HepG2 (cell line): Measurements from ENCODE around the gene AK2. TPM values are rescaled to one million over a fixed set of nuclear protein-coding genes. Genes with fewer than 3 reads are reported as not detected.
A peak's percentile ranks its signal among the peaks of the same experiment; 100 is the strongest.

Source experiments
- ATAC-seq: fragments of 200-7000 bp; cut with Tn5 transposase; 3 replicates; pipeline ENCODE4 v1.9.1; 2020; ENCODE audit warnings: mild to moderate bottlenecking, moderate library complexity
- BruUV-seq: library from RNA; stranded (reverse); fragments of 400-500 nt; replicated peaks from 2 replicates; lab custom pipeline; 2021; lab: Mats Ljungman, UMichigan
- CTCF ChIA-PET: fragments of 300-600 bp; formaldehyde crosslinking; extraction: SDS; loops from one replicate; lab custom pipeline; 2021; ENCODE audit warnings: low total read pairs, inconsistent platforms, low intra/inter-chr PET ratio; lab: Yijun Ruan, JAX
- POLR2A ChIA-PET: fragments of 350-600 bp; sonication (Branson Sonifier 250); formaldehyde crosslinking; loops from one replicate; lab custom pipeline; 2020; ENCODE audit warnings: antibody characterized with exemption, inconsistent platforms; lab: Yijun Ruan, JAX
- DNase-seq: peaks from one replicate; pipeline ENCODE4 v3.0.0-alpha.2; 2015; ENCODE audit warnings: low spot score
- FAIRE-seq: peaks from 3 replicates; lab custom pipeline; 2011; peaks lifted over from hg19 to GRCh38; lab: Jason Lieb, UNC
- H2AFZ ChIP-seq: one replicate; pipeline ENCODE4 v1.6.1; 2011; ENCODE audit warnings: low read length, inconsistent platforms
- H3K27ac ChIP-seq: fragments of 300-600 bp; 3 replicates; pipeline ENCODE4 v1.8.0; 2011; ENCODE audit warnings: mixed run types, mild to moderate bottlenecking, mixed read lengths, low read length, inconsistent platforms; ENCODE audit not compliant: insufficient read depth; ENCODE audit errors: extremely low read length
- H3K27me3 ChIP-seq, 2 experiments: fragments of 200-600 bp in 1 of 2; 2 replicates in 1 of 2; 3 replicates in 1 of 2; pipeline versions ENCODE4 v1.6.0 to v1.8.0; 2011; ENCODE audit warnings: low read length in 2 of 2, mild to moderate bottlenecking in 2 of 2, moderate library complexity in 2 of 2, inconsistent platforms in 1 of 2; ENCODE audit not compliant: insufficient read depth in 2 of 2, control insufficient read depth in 1 of 2
- H3K36me3 ChIP-seq, 2 experiments: fragments of 200-600 bp in 1 of 2; replicated peaks in 1 of 2; 2 replicates in 1 of 2; 3 replicates in 1 of 2; pipeline versions ENCODE4 v1.5.1 to v1.8.0; 2011; ENCODE audit warnings: low read length in 2 of 2, inconsistent platforms in 1 of 2; ENCODE audit not compliant: insufficient read depth in 2 of 2, control insufficient read depth in 1 of 2
- H3K4me1 ChIP-seq: 2 replicates; pipeline ENCODE4 v1.5.1; 2012; ENCODE audit warnings: low read length, inconsistent platforms; ENCODE audit not compliant: insufficient read depth
- H3K4me2 ChIP-seq: 2 replicates; pipeline ENCODE4 v1.6.0; 2011; ENCODE audit warnings: low read depth, low read length, inconsistent platforms
- H3K4me3 ChIP-seq, 3 experiments: fragments of 200-600 bp in 1 of 3; sonication (generic), shearing (Covaris generic) in 1 of 3; replicated peaks in 1 of 3; 2 replicates each; pipeline ENCODE4 v1.5.1; 2011 to 2016; ENCODE audit warnings: low read length in 3 of 3, inconsistent platforms in 2 of 3, low read depth in 2 of 3, mild to moderate bottlenecking in 2 of 3, control low read depth in 1 of 3, mixed read lengths in 1 of 3; ENCODE audit not compliant: insufficient read depth in 1 of 3
- H3K79me2 ChIP-seq: one replicate; pipeline ENCODE4 v1.6.1; 2011; ENCODE audit warnings: low read length, inconsistent platforms; ENCODE audit not compliant: insufficient read depth
- H3K9ac ChIP-seq: 2 replicates; pipeline ENCODE4 v1.6.0; 2011; ENCODE audit warnings: mild to moderate bottlenecking, low read depth, low read length, inconsistent platforms; ENCODE audit not compliant: insufficient read depth
- H3K9me3 ChIP-seq: 2 replicates; pipeline ENCODE4 v1.5.1; 2012; ENCODE audit warnings: mild to moderate bottlenecking, low read length
- H4K20me1 ChIP-seq: 2 replicates; pipeline ENCODE4 v1.6.0; 2011; ENCODE audit warnings: inconsistent platforms, mild to moderate bottlenecking, low read length, moderate library complexity; ENCODE audit not compliant: insufficient read depth
- CEBPG ChIP-seq: IDR thresholded peaks from 2 replicates; pipeline ENCODE4 v1.6.1; 2016
- NKX3-1 ChIP-seq: sonication (generic); formaldehyde crosslinking; IDR thresholded peaks from 2 replicates; pipeline ENCODE4 v1.5.0; 2020; ENCODE audit warnings: missing genetic modification reagents
- POLR2G ChIP-seq: fragments of 200-400 bp; formaldehyde crosslinking; IDR thresholded peaks from 2 replicates; pipeline ENCODE4 v1.6.1; 2018; ENCODE audit warnings: mild to moderate bottlenecking, low read depth, low read length, moderate library complexity
- TEAD3 ChIP-seq: optimal IDR thresholded peaks from 2 replicates; pipeline ENCODE3; 2016; ENCODE audit warnings: borderline replicate concordance
- TP53 ChIP-seq: sonication (generic); formaldehyde crosslinking; conservative IDR thresholded peaks from 2 replicates; pipeline ENCODE4 v1.4.0; 2020; ENCODE audit warnings: missing genetic modification reagents
- ZNF350 ChIP-seq: sonication (generic); formaldehyde crosslinking; IDR thresholded peaks from 2 replicates; pipeline ENCODE4 v1.4.0; 2020; ENCODE audit warnings: mild to moderate bottlenecking, low read depth, missing genetic modification reagents, borderline replicate concordance
- ZNF644 ChIP-seq: IDR thresholded peaks from 2 replicates; pipeline ENCODE4 v1.6.1; 2016; ENCODE audit warnings: low read depth
- ZNF773 ChIP-seq: sonication (generic); formaldehyde crosslinking; IDR thresholded peaks from 2 replicates; pipeline ENCODE4 v1.4.0; 2020; ENCODE audit warnings: missing genetic modification reagents, borderline replicate concordance
- WGBS: methylation state at CpG from one replicate; pipeline ENCODE4 v1.1.6; 2017; ENCODE audit warnings: low lambda C conversion rate; 5-methylcytosine and 5-hydroxymethylcytosine counted together
- in situ Hi-C: cut with HindIII; loops from 2 replicates; pipeline ENCODE4 v1.10.0; 2017; ENCODE audit warnings: low pct_unique_long_range_greater_than_20kb; ENCODE audit not compliant: extremely low pct_ligation_motif_present
- intact Hi-C: fragments of 100-400 bp; cut with micrococcal nuclease; formaldehyde crosslinking; loops from one replicate; pipeline ENCODE4 v1.10.0; 2022; ENCODE audit not compliant: unreplicated experiment
- polyA plus RNA-seq, 8 experiments: library from polyadenylated mRNA; depleted of rRNA in 3 of 8; stranded (reverse) in 7 of 8; unstranded in 1 of 8; fragments of >200 nt; fragmentation: Illumina TruSeq in 4 of 8; extraction: Trizol in 4 of 8; gene quantifications; 2 replicates each; pipeline versions ENCODE4 v1.2.1 to v1.2.3, GENCODE V29; 2011 to 2016; ENCODE audit warnings: low read depth in 4 of 8, missing spikeins in 1 of 8, mixed read lengths in 1 of 8; ENCODE audit not compliant: insufficient read depth in 1 of 8
- total RNA-seq, 5 experiments: library from RNA; depleted of rRNA; stranded (reverse); fragments of >200 nt; fragmentation: Illumina TruSeq; extraction: Trizol; gene quantifications; 2 replicates each; pipeline ENCODE4 v1.2.3, GENCODE V29; 2016; ENCODE audit warnings: low read depth in 1 of 5
- TF ChIP-seq, protein P1 (sequence below): sonication (generic); formaldehyde crosslinking; IDR thresholded peaks from 2 replicates; pipeline ENCODE4 v1.4.0; 2020; ENCODE audit warnings: missing genetic modification reagents

The AK2 gene
- total and polyA plus RNA-seq, 2 of the 13 experiments (the other 11 are each of a cell fraction or from before 2014, with no cell fraction given), result 170 to 188 TPM

DNA sequence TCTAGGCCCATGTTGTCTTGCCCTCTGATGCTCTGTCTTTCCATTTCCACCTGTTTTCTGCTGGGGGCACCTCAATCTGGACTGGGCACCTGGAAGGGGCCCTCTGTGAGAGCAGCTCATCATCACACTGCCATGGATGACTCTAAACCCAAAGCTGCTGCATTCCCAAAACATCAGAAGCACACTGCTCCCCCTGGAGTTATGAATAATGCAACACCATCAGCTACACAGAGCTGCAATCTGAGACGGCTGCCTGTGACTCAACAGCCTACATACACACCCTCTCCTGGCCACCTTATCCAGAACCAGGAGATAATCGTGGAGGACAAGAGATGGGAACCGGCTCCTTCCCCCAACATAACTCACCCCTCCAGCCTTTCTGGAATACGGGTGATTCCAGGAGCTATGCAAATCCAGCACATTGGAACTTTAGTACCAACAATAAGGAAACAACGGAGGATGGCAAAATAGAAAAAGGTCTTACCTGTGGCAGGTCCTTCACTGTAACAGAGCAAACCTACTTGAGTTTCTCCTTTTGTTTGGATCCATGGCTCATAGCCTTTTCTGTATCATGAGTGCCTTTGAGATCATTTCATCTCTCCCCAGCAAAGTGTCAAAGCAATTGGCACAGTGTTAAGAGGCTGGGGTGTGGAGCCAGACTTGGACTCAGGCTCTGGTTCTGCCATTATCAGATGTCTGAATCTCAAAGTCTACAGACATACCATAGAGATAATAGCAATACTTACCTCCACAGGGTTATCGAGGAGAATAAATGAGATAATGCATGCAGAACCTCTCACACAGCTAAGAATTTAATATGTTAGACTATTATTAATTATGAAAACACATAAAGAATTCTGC is 29.3 kb downstream of the AK2 start (continued):
- peak; percentile 19 for TF ChIP-seq TEAD3 (CRISPR knock-in tag)
- 0 out of 2 replicates have a peak, but pooled peaks have one; percentile 16 for TF ChIP-seq CEBPG (CRISPR knock-in tag)
- TF ChIP-seq, protein P1, sequence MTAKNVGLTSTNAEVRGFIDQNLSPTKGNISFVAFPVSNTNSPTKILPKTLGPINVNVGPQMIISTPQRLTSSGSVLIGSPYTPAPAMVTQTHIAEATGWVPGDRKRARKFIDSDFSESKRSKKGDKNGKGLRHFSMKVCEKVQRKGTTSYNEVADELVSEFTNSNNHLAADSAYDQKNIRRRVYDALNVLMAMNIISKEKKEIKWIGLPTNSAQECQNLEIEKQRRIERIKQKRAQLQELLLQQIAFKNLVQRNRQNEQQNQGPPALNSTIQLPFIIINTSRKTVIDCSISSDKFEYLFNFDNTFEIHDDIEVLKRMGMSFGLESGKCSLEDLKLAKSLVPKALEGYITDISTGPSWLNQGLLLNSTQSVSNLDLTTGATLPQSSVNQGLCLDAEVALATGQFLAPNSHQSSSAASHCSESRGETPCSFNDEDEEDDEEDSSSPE (CRISPR knock-in tag), result no peak
- TF ChIP-seq TP53 (CRISPR knock-in tag), result no peak
- TF ChIP-seq NKX3-1 (CRISPR knock-in tag), result no peak
- no peak for TF ChIP-seq ZNF644 (CRISPR knock-in tag)
- no peak for TF ChIP-seq ZNF773 (CRISPR knock-in tag)

GRCh38 chr1:33005838-33006421 is 30.8 kb downstream of the AK2 start:
- Histone ChIP-seq H3K36me3 (peaks cover 2 to 28% of the 10 kb centered on the region in 2 experiments; a peak in 4 of 5 replicates), H3K4me3 (no peak overlapping the region), H2AFZ (no peak overlapping the region), H4K20me1 (no peaks in the 10 kb centered on the region), H3K27me3 (no peaks in the 10 kb centered on the region), H3K27ac (no peak overlapping the region), H3K4me2 (no peak overlapping the region), H3K9ac (no peak overlapping the region), H3K9me3 (no peaks in the 10 kb centered on the region), H3K4me1 (peaks cover 15% of the 10 kb centered on the region; the same call in 1 of the 2 replicates), H3K79me2 (no peaks in the 10 kb centered on the region)
- CTCF ChIA-PET, result no interaction called here
- 0 out of 2 replicates have a peak, but pooled peaks have one; percentile 17 for TF ChIP-seq POLR2G
- no peak for TF ChIP-seq ZNF350
- 87% methylated on average over 8 of the region's 9 CpGs for WGBS
- in situ Hi-C loops, result loop anchor here (5.0 kb wide), 1 partner anchor 79 kb away; no protein-coding TSS in a partner anchor
- POLR2A ChIA-PET, result interaction anchor here (1.2 kb wide), 2 partner anchors 12 to 41 kb away, joined by 3 to 4 read pairs; partner anchors contain the start of gene RNF19B
- BruUV-seq, result no TSS peak
- ATAC-seq (no peak; the same call in 2 of the 3 replicates), FAIRE-seq (no peak), DNase-seq (no peak)
- intact Hi-C loops, result loop anchor here (2.0 to 10.0 kb wide), 2 partner anchors 49 to 73 kb away; no protein-coding TSS in a partner anchor
